ENCODE data around the gene CNP. TPM values are rescaled to one million over a fixed set of nuclear protein-coding genes. Genes with fewer than 3 reads are reported as not detected.
"Not testable (repeated sequence)": the region's sequence is repeated elsewhere in the genome, so short reads cannot be mapped to it uniquely, and the experiment has no call there.

Gene CNP
- total RNA-seq, 4 donors from 2014 or later, result 32.6 to 133 (median 54.2) TPM

DNA sequence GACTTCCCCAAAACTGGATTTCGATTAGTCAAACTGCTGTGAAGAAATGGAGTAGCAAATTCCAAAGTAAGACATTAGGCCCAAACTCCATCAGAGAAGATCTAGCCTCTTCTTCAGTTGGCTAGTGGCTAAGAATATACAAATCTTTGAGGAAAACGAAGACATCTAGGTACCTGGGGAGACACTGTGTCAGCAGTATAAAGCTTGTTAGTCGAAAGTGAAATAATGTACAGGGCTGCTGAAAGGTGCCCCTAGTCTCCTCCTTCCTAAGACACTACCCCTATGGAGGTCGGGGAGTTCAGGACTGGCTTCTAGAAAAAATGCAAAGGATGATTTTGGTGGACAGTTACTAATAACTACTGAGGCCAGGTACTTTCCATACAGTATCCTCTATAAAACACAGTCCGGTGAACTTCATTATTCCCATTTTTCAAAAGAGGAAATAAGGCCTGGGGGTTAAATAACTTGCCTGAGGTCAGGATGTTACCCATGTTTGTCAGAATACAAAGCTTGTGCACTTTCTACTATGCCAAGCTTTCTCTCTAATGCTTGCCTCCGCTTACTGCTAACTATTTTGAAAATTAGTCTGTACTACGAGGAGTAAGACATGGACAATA, 35.7 kb downstream of the CNP start:
- 85 to 88% methylated on average over 5 to 7 of the region's 7 CpGs for WGBS, 2 donors (ENCODE audit: low coverage in 1 of 2)
- H3K27ac ChIP-seq, result peak overlapping the region in 2 of 4 donors; percentile 46 to 53
- peaks cover 13 to 67% (median 30%) of the 10 kb centered on the region in 4 donors for H3K4me1 ChIP-seq
- no peaks in the 10 kb centered on the region for H3K27me3 ChIP-seq
- peaks cover 0 to 35% (median 7%) of the 10 kb centered on the region in 4 donors for H3K36me3 ChIP-seq
- in situ Hi-C loops (cut with MboI; ENCODE audit: low pct_ligation_motif_present in 1 of 4, low pct_unique_long_range_greater_than_20kb in 1 of 4, low sequenced_read_pairs in 3 of 4), result no loop called here
- TF ChIP-seq EP300 (IDR thresholded peaks at IDR 0.05; ENCODE audit: low read depth) (no peak), POLR2A (IDR thresholded peaks at IDR 0.05) (no peak), POLR2AphosphoS5 (IDR thresholded peaks at IDR 0.05) (no peak)
- TF ChIP-seq, protein P1, sequence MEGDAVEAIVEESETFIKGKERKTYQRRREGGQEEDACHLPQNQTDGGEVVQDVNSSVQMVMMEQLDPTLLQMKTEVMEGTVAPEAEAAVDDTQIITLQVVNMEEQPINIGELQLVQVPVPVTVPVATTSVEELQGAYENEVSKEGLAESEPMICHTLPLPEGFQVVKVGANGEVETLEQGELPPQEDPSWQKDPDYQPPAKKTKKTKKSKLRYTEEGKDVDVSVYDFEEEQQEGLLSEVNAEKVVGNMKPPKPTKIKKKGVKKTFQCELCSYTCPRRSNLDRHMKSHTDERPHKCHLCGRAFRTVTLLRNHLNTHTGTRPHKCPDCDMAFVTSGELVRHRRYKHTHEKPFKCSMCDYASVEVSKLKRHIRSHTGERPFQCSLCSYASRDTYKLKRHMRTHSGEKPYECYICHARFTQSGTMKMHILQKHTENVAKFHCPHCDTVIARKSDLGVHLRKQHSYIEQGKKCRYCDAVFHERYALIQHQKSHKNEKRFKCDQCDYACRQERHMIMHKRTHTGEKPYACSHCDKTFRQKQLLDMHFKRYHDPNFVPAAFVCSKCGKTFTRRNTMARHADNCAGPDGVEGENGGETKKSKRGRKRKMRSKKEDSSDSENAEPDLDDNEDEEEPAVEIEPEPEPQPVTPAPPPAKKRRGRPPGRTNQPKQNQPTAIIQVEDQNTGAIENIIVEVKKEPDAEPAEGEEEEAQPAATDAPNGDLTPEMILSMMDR (IDR thresholded peaks at IDR 0.05), result no peak
- no peak for DNase-seq
- H3K4me3 ChIP-seq, result no peak overlapping the region
- intact Hi-C loops (cut with DNase I; ENCODE audit: low total_unique reads), result no loop called here
- H3K9me3 ChIP-seq, result no peaks in the 10 kb centered on the region

DNA sequence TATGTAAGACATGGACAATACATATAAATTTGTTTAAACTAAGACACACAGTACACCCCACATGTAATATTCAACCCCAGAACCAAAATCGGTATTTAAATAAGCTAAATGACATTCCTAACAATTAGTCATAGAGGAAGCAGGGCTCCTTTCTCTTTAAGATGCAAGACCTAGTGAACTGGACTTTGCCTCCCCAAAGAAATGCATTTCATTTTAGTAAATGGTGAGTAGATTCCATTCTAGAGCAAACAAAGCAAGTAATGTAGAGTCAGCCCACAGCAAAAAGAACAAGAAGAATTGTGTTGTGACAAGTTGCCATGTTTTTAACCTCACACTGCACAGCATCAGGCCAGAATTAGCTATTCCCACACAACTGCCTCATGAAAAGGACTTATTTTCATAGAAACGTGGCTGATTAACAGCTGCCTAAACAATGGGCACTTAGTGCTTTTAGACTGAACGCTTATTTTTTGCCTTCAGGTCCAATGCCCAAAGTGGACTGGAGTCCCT, 36.3 kb downstream of the CNP start:
- no peaks in the 10 kb centered on the region for H3K27me3 ChIP-seq
- no peaks in the 10 kb centered on the region for H3K9me3 ChIP-seq
- peaks cover 13 to 67% (median 30%) of the 10 kb centered on the region in 4 donors for H3K4me1 ChIP-seq
- intact Hi-C loops (cut with DNase I; ENCODE audit: low total_unique reads) (no loop called here), in situ Hi-C loops (cut with MboI; ENCODE audit: low pct_ligation_motif_present in 1 of 4, low pct_unique_long_range_greater_than_20kb in 1 of 4, low sequenced_read_pairs in 3 of 4) (no loop called here)
- peaks cover 0 to 30% (median 5%) of the 10 kb centered on the region in 4 donors for H3K36me3 ChIP-seq
- DNase-seq, result no peak
- no peak overlapping the region for H3K4me3 ChIP-seq
- 33 to 51% methylated on average over 1 to 3 of the region's 3 CpGs for WGBS, 2 donors (ENCODE audit: low coverage in 1 of 2)
- no peak for TF ChIP-seq POLR2A (IDR thresholded peaks at IDR 0.05)
- no peak for TF ChIP-seq EP300 (IDR thresholded peaks at IDR 0.05; ENCODE audit: low read depth)
- TF ChIP-seq POLR2AphosphoS5 (IDR thresholded peaks at IDR 0.05), result no peak
- TF ChIP-seq, protein P1 (IDR thresholded peaks at IDR 0.05), result no peak
- peak overlapping the region in 3 of 4 donors; percentile 45 to 53 (median 46) for H3K27ac ChIP-seq

DNA sequence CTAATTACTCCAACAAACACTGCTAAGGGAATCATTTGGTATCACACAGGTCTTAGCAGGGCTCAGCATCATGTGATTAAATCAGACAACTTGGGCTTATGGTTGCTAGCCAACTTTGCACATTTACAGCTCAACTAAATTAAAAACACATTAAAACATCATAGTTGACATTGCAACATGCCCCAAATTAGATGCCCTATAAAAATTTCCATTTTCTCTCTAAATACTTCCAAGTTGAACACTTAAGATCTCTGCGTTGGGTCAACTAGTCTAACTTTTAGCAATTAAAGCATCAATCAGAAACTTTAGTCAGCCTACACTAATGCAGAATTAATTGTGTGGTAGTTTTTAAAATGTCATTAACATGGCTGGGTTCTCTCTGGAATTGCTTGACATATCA, 38.6 kb downstream of the CNP start:
- TF ChIP-seq POLR2A (IDR thresholded peaks at IDR 0.05) (no peak), EP300 (IDR thresholded peaks at IDR 0.05; ENCODE audit: low read depth) (no peak), POLR2AphosphoS5 (IDR thresholded peaks at IDR 0.05) (no peak)
- Histone ChIP-seq H3K27me3 (no peaks in the 10 kb centered on the region), H3K9me3 (no peaks in the 10 kb centered on the region), H3K4me1 (peaks cover 13 to 69% (median 28%) of the 10 kb centered on the region in 4 donors), H3K27ac (no peak overlapping the region), H3K4me3 (no peak overlapping the region), H3K36me3 (peaks cover 0 to 12% (median 0%) of the 10 kb centered on the region in 4 donors)
- in situ Hi-C loops (cut with MboI; ENCODE audit: low pct_ligation_motif_present in 1 of 4, low pct_unique_long_range_greater_than_20kb in 1 of 4, low sequenced_read_pairs in 3 of 4), result no loop called here
- WGBS, 2 donors (ENCODE audit: low coverage in 1 of 2), result 60 to 71% methylated on average over 1 of the region's 1 CpG
- DNase-seq, result no peak
- intact Hi-C loops (cut with DNase I; ENCODE audit: low total_unique reads), result no loop called here

DNA sequence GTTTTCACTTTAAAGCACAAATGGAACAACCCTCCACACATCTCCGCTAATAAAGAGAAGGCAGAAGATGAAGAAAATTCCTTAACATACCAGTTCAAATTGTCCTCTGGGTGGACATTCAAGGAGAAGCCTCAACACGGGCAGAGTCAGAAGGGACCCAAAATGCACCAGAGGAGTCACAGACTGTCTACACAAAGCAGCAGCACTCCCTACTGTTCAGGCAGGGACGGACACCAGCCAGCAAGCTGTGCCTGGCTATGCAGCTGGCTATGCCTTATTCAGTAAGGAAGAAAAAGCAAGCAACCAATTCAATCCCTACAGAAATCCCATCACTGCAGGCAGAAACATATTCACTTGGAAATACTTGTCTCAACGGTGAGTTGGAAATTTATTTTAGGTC, 42.6 kb downstream of the CNP start:
- H3K36me3 ChIP-seq, result no peaks in the 10 kb centered on the region
- in situ Hi-C loops (cut with MboI; ENCODE audit: low pct_ligation_motif_present in 1 of 4, low pct_unique_long_range_greater_than_20kb in 1 of 4, low sequenced_read_pairs in 3 of 4) (no loop called here), intact Hi-C loops (cut with DNase I; ENCODE audit: low total_unique reads) (no loop called here)
- H3K4me1 ChIP-seq, result peaks cover 7 to 63% (median 28%) of the 10 kb centered on the region in 4 donors
- WGBS, 2 donors (ENCODE audit: low coverage in 1 of 2), result 80% methylated on average over 4 of the region's 4 CpGs; no CpG with 5 or more reads in 1 of the 2 donors
- no peak for DNase-seq
- H3K27me3 ChIP-seq, result no peaks in the 10 kb centered on the region
- H3K27ac ChIP-seq, result no peak overlapping the region
- H3K9me3 ChIP-seq, result no peaks in the 10 kb centered on the region
- no peak overlapping the region for H3K4me3 ChIP-seq
- TF ChIP-seq POLR2AphosphoS5 (IDR thresholded peaks at IDR 0.05) (no peak), EP300 (IDR thresholded peaks at IDR 0.05; ENCODE audit: low read depth) (no peak)
- TF ChIP-seq, protein P1 (IDR thresholded peaks at IDR 0.05), result peak in 1 of 5 experiments; percentile 15

DNA sequence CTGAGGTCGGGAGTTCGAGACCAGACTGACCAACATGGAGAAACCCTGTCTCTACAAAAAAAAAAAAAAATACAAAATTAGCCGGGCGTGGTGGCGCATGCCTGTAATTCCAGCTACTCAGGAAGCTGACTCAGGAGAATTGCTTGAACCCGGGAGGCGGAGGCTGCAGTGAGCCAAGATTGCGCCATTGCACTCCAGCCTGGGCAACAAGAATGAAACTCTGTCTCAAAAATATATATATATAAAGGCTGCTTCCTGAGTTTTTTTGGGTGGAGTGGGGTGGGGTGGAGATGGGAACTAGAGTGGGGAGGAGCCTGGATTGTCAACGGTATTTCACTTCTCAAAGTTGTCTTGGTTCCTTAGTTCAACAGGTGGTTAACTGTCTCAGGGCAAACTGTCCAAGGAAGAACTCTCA, 43.7 kb downstream of the CNP start:
- H3K36me3 ChIP-seq; DNase-seq; H3K9me3 ChIP-seq; H3K4me3 ChIP-seq; H3K27ac ChIP-seq; H3K27me3 ChIP-seq; in situ Hi-C loops (cut with MboI; ENCODE audit: low pct_ligation_motif_present in 1 of 4, low pct_unique_long_range_greater_than_20kb in 1 of 4, low sequenced_read_pairs in 3 of 4): not testable (repeated sequence)
- intact Hi-C loops (cut with DNase I; ENCODE audit: low total_unique reads), result loop anchor here (10.0 kb wide), 1 partner anchor 45 kb away; the partner anchor contains the start of gene CNP
- H3K4me1 ChIP-seq, result peaks cover 5 to 63% (median 30%) of the 10 kb centered on the region in 4 donors
- WGBS, 2 donors (ENCODE audit: low coverage in 1 of 2), result 69 to 75% methylated on average over 8 to 9 of the region's 9 CpGs
